Activated T-helper 17 cell treated with anti-CD3 and anti-CD28 coated beads, Interleukin-2, amount 50 U/mL, for 72 hours (primary cell): ENCODE data around the gene TMEM150C. TPM values are rescaled to one million over a fixed set of nuclear protein-coding genes. Genes with fewer than 3 reads are reported as not detected.

Source experiments
- ATAC-seq: fragments of 150-1000 bp; cut with Tn5 transposase; replicated peaks from 2 replicates; pipeline ENCODE4 v1.10.0; 2021; ENCODE audit warnings: mild to moderate bottlenecking, moderate library complexity
- H3K27ac Mint-ChIP-seq: one replicate; pipeline ENCODE4 v1.8.0; 2022; ENCODE audit warnings: mixed read lengths
- H3K27me3 Mint-ChIP-seq: one replicate; pipeline ENCODE4 v1.8.0; 2022; ENCODE audit warnings: mixed read lengths
- H3K36me3 Mint-ChIP-seq: one replicate; pipeline ENCODE4 v1.8.0; 2022; ENCODE audit warnings: low read depth, mild to moderate bottlenecking, mixed read lengths
- H3K4me1 Mint-ChIP-seq: one replicate; pipeline ENCODE4 v1.8.0; 2022; ENCODE audit warnings: mixed read lengths
- H3K4me3 Mint-ChIP-seq: one replicate; pipeline ENCODE4 v1.8.0; 2022; ENCODE audit warnings: mild to moderate bottlenecking, mixed read lengths
- H3K9me3 Mint-ChIP-seq: one replicate; pipeline ENCODE4 v1.8.0; 2022; ENCODE audit warnings: mixed read lengths
- total RNA-seq, 2 donors: library from RNA; stranded (reverse); gene quantifications; one replicate each; pipeline ENCODE4 v1.2.3, GENCODE V29; 2022

The TMEM150C gene
- total RNA-seq, 2 donors from 2014 or later = not detected

GRCh38 chr4:82515705-82516104, 46.1 kb downstream of the TMEM150C start:
- no peaks in the 10 kb centered on the region for H3K36me3 Mint-ChIP-seq
- H3K27me3 Mint-ChIP-seq = peaks cover 37% of the 10 kb centered on the region
- no peaks in the 10 kb centered on the region for H3K9me3 Mint-ChIP-seq
- H3K4me1 Mint-ChIP-seq = no peaks in the 10 kb centered on the region
- no peak overlapping the region for H3K4me3 Mint-ChIP-seq
- no peak for ATAC-seq
- no peak overlapping the region for H3K27ac Mint-ChIP-seq

GRCh38 chr4:82513382-82513781, 48.4 kb downstream of the TMEM150C start:
- H3K27me3 Mint-ChIP-seq = peaks cover 37% of the 10 kb centered on the region
- no peak for ATAC-seq
- H3K4me3 Mint-ChIP-seq = no peak overlapping the region
- no peaks in the 10 kb centered on the region for H3K36me3 Mint-ChIP-seq
- H3K9me3 Mint-ChIP-seq = no peaks in the 10 kb centered on the region
- H3K4me1 Mint-ChIP-seq = no peaks in the 10 kb centered on the region
- H3K27ac Mint-ChIP-seq = no peak overlapping the region

GRCh38 chr4:82510216-82510615, 51.6 kb downstream of the TMEM150C start:
- Mint-ChIP-seq H3K36me3 (no peaks in the 10 kb centered on the region), H3K9me3 (no peaks in the 10 kb centered on the region), H3K27ac (no peak overlapping the region), H3K4me1 (no peaks in the 10 kb centered on the region), H3K27me3 (peaks cover 33% of the 10 kb centered on the region), H3K4me3 (no peak overlapping the region)
- ATAC-seq = no peak

GRCh38 chr4:82508806-82509428, 52.9 kb downstream of the TMEM150C start:
- Mint-ChIP-seq H3K4me3 (no peak overlapping the region), H3K27me3 (peaks cover 22% of the 10 kb centered on the region), H3K4me1 (no peaks in the 10 kb centered on the region), H3K27ac (no peak overlapping the region), H3K36me3 (no peaks in the 10 kb centered on the region), H3K9me3 (no peaks in the 10 kb centered on the region)
- peak; percentile 14 for ATAC-seq

- H3K27ac Mint-ChIP-seq = no peak overlapping the region
- no peak for ATAC-seq
- no peaks in the 10 kb centered on the region for H3K9me3 Mint-ChIP-seq
- H3K4me3 Mint-ChIP-seq = no peak overlapping the region
- H3K27me3 Mint-ChIP-seq = peaks cover 15% of the 10 kb centered on the region
- no peaks in the 10 kb centered on the region for H3K36me3 Mint-ChIP-seq
- H3K4me1 Mint-ChIP-seq = no peaks in the 10 kb centered on the region
Observed at GRCh38 chr4:82508011-82508410, 53.8 kb downstream of the TMEM150C start.

- Mint-ChIP-seq H3K4me1 (no peaks in the 10 kb centered on the region), H3K27me3 (no peaks in the 10 kb centered on the region), H3K4me3 (no peak overlapping the region), H3K27ac (no peak overlapping the region), H3K9me3 (no peaks in the 10 kb centered on the region), H3K36me3 (no peaks in the 10 kb centered on the region)
- no peak for ATAC-seq
Observed at GRCh38 chr4:82501154-82501442, 60.7 kb downstream of the TMEM150C start.

- Mint-ChIP-seq H3K27ac (no peak overlapping the region), H3K9me3 (no peaks in the 10 kb centered on the region), H3K36me3 (no peaks in the 10 kb centered on the region), H3K27me3 (no peaks in the 10 kb centered on the region), H3K4me3 (no peak overlapping the region), H3K4me1 (no peaks in the 10 kb centered on the region)
- ATAC-seq = no peak
Observed at GRCh38 chr4:82500435-82501153, 61.2 kb downstream of the TMEM150C start.

GRCh38 chr4:82499738-82500434, 61.9 kb downstream of the TMEM150C start:
- Mint-ChIP-seq H3K36me3 (no peaks in the 10 kb centered on the region), H3K27me3 (no peaks in the 10 kb centered on the region)
- ATAC-seq = no peak

GRCh38 chr4:82496349-82496748, 65.4 kb downstream of the TMEM150C start:
- H3K4me3 Mint-ChIP-seq = no peak overlapping the region
- H3K27me3 Mint-ChIP-seq = no peaks in the 10 kb centered on the region
- no peak for ATAC-seq
- H3K36me3 Mint-ChIP-seq = no peaks in the 10 kb centered on the region
- no peaks in the 10 kb centered on the region for H3K4me1 Mint-ChIP-seq
- no peaks in the 10 kb centered on the region for H3K9me3 Mint-ChIP-seq
- no peak overlapping the region for H3K27ac Mint-ChIP-seq

More at GRCh38 chr4:82499738-82500434, 61.9 kb downstream of the TMEM150C start:
- Mint-ChIP-seq H3K4me3 (no peak overlapping the region), H3K27ac (no peak overlapping the region), H3K4me1 (no peaks in the 10 kb centered on the region), H3K9me3 (no peaks in the 10 kb centered on the region)

GRCh38 chr4:82495666-82496065, 66.1 kb downstream of the TMEM150C start:
- H3K9me3 Mint-ChIP-seq = no peaks in the 10 kb centered on the region
- no peaks in the 10 kb centered on the region for H3K27me3 Mint-ChIP-seq
- H3K4me3 Mint-ChIP-seq = no peak overlapping the region
- H3K27ac Mint-ChIP-seq = no peak overlapping the region
- no peaks in the 10 kb centered on the region for H3K36me3 Mint-ChIP-seq
- no peaks in the 10 kb centered on the region for H3K4me1 Mint-ChIP-seq
- ATAC-seq = no peak

- H3K27ac Mint-ChIP-seq = no peak overlapping the region
- no peaks in the 10 kb centered on the region for H3K4me1 Mint-ChIP-seq
- no peak overlapping the region for H3K4me3 Mint-ChIP-seq
- no peaks in the 10 kb centered on the region for H3K36me3 Mint-ChIP-seq
- H3K27me3 Mint-ChIP-seq = no peaks in the 10 kb centered on the region
- no peak for ATAC-seq
- no peaks in the 10 kb centered on the region for H3K9me3 Mint-ChIP-seq
Observed at GRCh38 chr4:82493721-82494425, 67.9 kb downstream of the TMEM150C start.

- H3K9me3 Mint-ChIP-seq = no peaks in the 10 kb centered on the region
- no peaks in the 10 kb centered on the region for H3K4me1 Mint-ChIP-seq
- H3K27ac Mint-ChIP-seq = no peak overlapping the region
- no peaks in the 10 kb centered on the region for H3K36me3 Mint-ChIP-seq
- no peaks in the 10 kb centered on the region for H3K27me3 Mint-ChIP-seq
- H3K4me3 Mint-ChIP-seq = no peak overlapping the region
- no peak for ATAC-seq
Observed at GRCh38 chr4:82491251-82491960, 70.4 kb downstream of the TMEM150C start.

- no peak overlapping the region for H3K4me3 Mint-ChIP-seq
- ATAC-seq = no peak
- H3K9me3 Mint-ChIP-seq = no peaks in the 10 kb centered on the region
- H3K27me3 Mint-ChIP-seq = no peaks in the 10 kb centered on the region
- H3K27ac Mint-ChIP-seq = no peak overlapping the region
- no peaks in the 10 kb centered on the region for H3K4me1 Mint-ChIP-seq
- no peaks in the 10 kb centered on the region for H3K36me3 Mint-ChIP-seq
Observed at GRCh38 chr4:82489987-82490386, 71.8 kb downstream of the TMEM150C start.

- Mint-ChIP-seq H3K27ac (no peak overlapping the region), H3K4me1 (no peaks in the 10 kb centered on the region), H3K9me3 (no peaks in the 10 kb centered on the region), H3K27me3 (no peaks in the 10 kb centered on the region), H3K36me3 (no peaks in the 10 kb centered on the region), H3K4me3 (no peak overlapping the region)
- ATAC-seq = no peak
Observed at GRCh38 chr4:82489076-82489475, 72.7 kb downstream of the TMEM150C start.
